ENCODE results near the gene GTPBP3. TPM values are rescaled to one million over a fixed set of nuclear protein-coding genes. Genes with fewer than 3 reads are reported as not detected.
A peak's percentile ranks its signal among the peaks of the same experiment; 100 is the strongest.

GTPBP3 gene
- total and polyA plus RNA-seq, 9 of the 15 experiments (the other 6 are each of a cell fraction or from before 2014, with no cell fraction given), result 4.9 to 124 (median 22.6) TPM

GRCh38 chr19:17351815-17352435 lies 14.6 kb downstream of the GTPBP3 start (continued):
- TF ChIP-seq CEBPB (tag; IDR thresholded peaks at IDR 0.05) (no peak), ZBTB7A (IDR thresholded peaks at IDR 0.05; ENCODE audit: borderline replicate concordance, control insufficient read depth, low read depth, low read length) (no peak), ZNF551 (CRISPR knock-in tag; IDR thresholded peaks at IDR 0.05) (no peak), ZNF77 (CRISPR knock-in tag; IDR thresholded peaks at IDR 0.05) (no peak), CTBP1 (IDR thresholded peaks at IDR 0.05; ENCODE audit: borderline replicate concordance) (peak; percentile 53; the same call in 1 of the 2 replicates), CREM (IDR thresholded peaks at IDR 0.05; ENCODE audit: low read depth) (peak; percentile 100), KDM2B (CRISPR knock-in tag; IDR thresholded peaks at IDR 0.05) (no peak), POLR2AphosphoS2 (IDR thresholded peaks at IDR 0.05; ENCODE audit: low read length) (no peak), NFRKB (IDR thresholded peaks at IDR 0.05; ENCODE audit: low read depth) (no peak), E2F5 (CRISPR knock-in tag; IDR thresholded peaks at IDR 0.05) (no peak), ZNF609 (CRISPR knock-in tag; IDR thresholded peaks at IDR 0.05; ENCODE audit: borderline replicate concordance) (0 out of 2 replicates have a peak, but pooled peaks have one; percentile 34), PHF8 (IDR thresholded peaks at IDR 0.05; ENCODE audit: borderline replicate concordance, low read length) (no peak), SETDB1 (IDR thresholded peaks at IDR 0.05; ENCODE audit: low read length) (no peak), SP1 (CRISPR knock-in tag; IDR thresholded peaks at IDR 0.05) (peak; percentile 84), SRSF9 (IDR thresholded peaks at IDR 0.05; ENCODE audit: borderline replicate concordance, low read depth, low read length) (no peak), MITF (IDR thresholded peaks at IDR 0.05) (no peak), ZNF175 (CRISPR knock-in tag; IDR thresholded peaks at IDR 0.05; ENCODE audit: low read depth) (no peak), RBM14 (IDR thresholded peaks at IDR 0.05; ENCODE audit: borderline replicate concordance, insufficient read depth, low read depth, low read length) (no peak), USF1 (CRISPR knock-in tag; IDR thresholded peaks at IDR 0.05) (peak; percentile 92), POLR2H (tag; IDR thresholded peaks at IDR 0.05; ENCODE audit: low read depth) (no peak), SP2 (IDR thresholded peaks at IDR 0.05; ENCODE audit: extremely low read depth, low read depth, low read length, poor library complexity, severe bottlenecking) (no peak), ZNF24 (IDR thresholded peaks at IDR 0.05) (no peak)
